HepG2 (cell line): ENCODE data around the gene RAMP3. TPM values are rescaled to one million over a fixed set of nuclear protein-coding genes. Genes with fewer than 3 reads are reported as not detected.

Source experiments
- ATAC-seq: fragments of 200-7000 bp; cut with Tn5 transposase; 3 replicates; pipeline ENCODE4 v1.9.1; 2020; ENCODE audit warnings: mild to moderate bottlenecking, moderate library complexity
- BruUV-seq: library from RNA; stranded (reverse); fragments of 400-500 nt; replicated peaks from 2 replicates; lab custom pipeline; 2021; lab: Mats Ljungman, UMichigan
- CTCF ChIA-PET: fragments of 300-600 bp; formaldehyde crosslinking; extraction: SDS; loops from one replicate; lab custom pipeline; 2021; ENCODE audit warnings: low total read pairs, inconsistent platforms, low intra/inter-chr PET ratio; lab: Yijun Ruan, JAX
- POLR2A ChIA-PET: fragments of 350-600 bp; sonication (Branson Sonifier 250); formaldehyde crosslinking; loops from one replicate; lab custom pipeline; 2020; ENCODE audit warnings: antibody characterized with exemption, inconsistent platforms; lab: Yijun Ruan, JAX
- DNase-seq: peaks from one replicate; pipeline ENCODE4 v3.0.0-alpha.2; 2015; ENCODE audit warnings: low spot score
- FAIRE-seq: peaks from 3 replicates; lab custom pipeline; 2011; peaks lifted over from hg19 to GRCh38; lab: Jason Lieb, UNC
- H2AFZ ChIP-seq: one replicate; pipeline ENCODE4 v1.6.1; 2011; ENCODE audit warnings: low read length, inconsistent platforms
- H3K27ac ChIP-seq: fragments of 300-600 bp; 3 replicates; pipeline ENCODE4 v1.8.0; 2011; ENCODE audit warnings: mixed run types, mild to moderate bottlenecking, mixed read lengths, low read length, inconsistent platforms; ENCODE audit not compliant: insufficient read depth; ENCODE audit errors: extremely low read length
- H3K27me3 ChIP-seq, 2 experiments: fragments of 200-600 bp in 1 of 2; 2 replicates in 1 of 2; 3 replicates in 1 of 2; pipeline versions ENCODE4 v1.6.0 to v1.8.0; 2011; ENCODE audit warnings: low read length in 2 of 2, mild to moderate bottlenecking in 2 of 2, moderate library complexity in 2 of 2, inconsistent platforms in 1 of 2; ENCODE audit not compliant: insufficient read depth in 2 of 2, control insufficient read depth in 1 of 2
- H3K36me3 ChIP-seq, 2 experiments: fragments of 200-600 bp in 1 of 2; replicated peaks in 1 of 2; 2 replicates in 1 of 2; 3 replicates in 1 of 2; pipeline versions ENCODE4 v1.5.1 to v1.8.0; 2011; ENCODE audit warnings: low read length in 2 of 2, inconsistent platforms in 1 of 2; ENCODE audit not compliant: insufficient read depth in 2 of 2, control insufficient read depth in 1 of 2
- H3K4me1 ChIP-seq: 2 replicates; pipeline ENCODE4 v1.5.1; 2012; ENCODE audit warnings: low read length, inconsistent platforms; ENCODE audit not compliant: insufficient read depth
- H3K4me2 ChIP-seq: 2 replicates; pipeline ENCODE4 v1.6.0; 2011; ENCODE audit warnings: low read depth, low read length, inconsistent platforms
- H3K4me3 ChIP-seq, 3 experiments: fragments of 200-600 bp in 1 of 3; sonication (generic), shearing (Covaris generic) in 1 of 3; replicated peaks in 1 of 3; 2 replicates each; pipeline ENCODE4 v1.5.1; 2011 to 2016; ENCODE audit warnings: low read length in 3 of 3, inconsistent platforms in 2 of 3, low read depth in 2 of 3, mild to moderate bottlenecking in 2 of 3, control low read depth in 1 of 3, mixed read lengths in 1 of 3; ENCODE audit not compliant: insufficient read depth in 1 of 3
- H3K79me2 ChIP-seq: one replicate; pipeline ENCODE4 v1.6.1; 2011; ENCODE audit warnings: low read length, inconsistent platforms; ENCODE audit not compliant: insufficient read depth
- H3K9ac ChIP-seq: 2 replicates; pipeline ENCODE4 v1.6.0; 2011; ENCODE audit warnings: mild to moderate bottlenecking, low read depth, low read length, inconsistent platforms; ENCODE audit not compliant: insufficient read depth
- H3K9me3 ChIP-seq: 2 replicates; pipeline ENCODE4 v1.5.1; 2012; ENCODE audit warnings: mild to moderate bottlenecking, low read length
- H4K20me1 ChIP-seq: 2 replicates; pipeline ENCODE4 v1.6.0; 2011; ENCODE audit warnings: inconsistent platforms, mild to moderate bottlenecking, low read length, moderate library complexity; ENCODE audit not compliant: insufficient read depth
- ARNTL ChIP-seq: sonication (generic); formaldehyde crosslinking; IDR thresholded peaks from 2 replicates; pipeline ENCODE4 v1.4.0; 2020; ENCODE audit warnings: mild to moderate bottlenecking, missing genetic modification reagents
- CENPBD1 ChIP-seq: sonication (generic); formaldehyde crosslinking; IDR thresholded peaks from 2 replicates; pipeline ENCODE4 v1.8.0; 2022; ENCODE audit warnings: missing genetic modification reagents, low read depth, mild to moderate bottlenecking, borderline replicate concordance
- HOXA9 ChIP-seq: sonication (generic); formaldehyde crosslinking; IDR thresholded peaks from 2 replicates; pipeline ENCODE4 v1.8.1; 2022; ENCODE audit warnings: missing genetic modification reagents, mild to moderate bottlenecking, moderate library complexity, borderline replicate concordance
- NFIC ChIP-seq: IDR thresholded peaks from 2 replicates; pipeline ENCODE4 v1.6.1; 2012; ENCODE audit warnings: mild to moderate bottlenecking, low read length, inconsistent platforms
- SRF ChIP-seq: IDR thresholded peaks from 2 replicates; pipeline ENCODE4 v1.6.1; 2011; ENCODE audit warnings: mild to moderate bottlenecking, low read depth, low read length, moderate library complexity
- U2AF1 ChIP-seq: fragments of 200-400 bp; formaldehyde crosslinking; optimal IDR thresholded peaks from 2 replicates; pipeline ENCODE3; 2017; ENCODE audit warnings: mild to moderate bottlenecking, low read depth, low read length
- ZBTB7B ChIP-seq: sonication (generic); formaldehyde crosslinking; IDR thresholded peaks from 2 replicates; pipeline ENCODE4 v1.4.0; 2020; ENCODE audit warnings: missing genetic modification reagents
- ZNF124 ChIP-seq: sonication (generic); formaldehyde crosslinking; IDR thresholded peaks from 2 replicates; pipeline ENCODE4 v1.4.0; 2020; ENCODE audit warnings: missing genetic modification reagents
- ZNF24 ChIP-seq: fragments of 450-650 bp; IDR thresholded peaks from 2 replicates; pipeline ENCODE4 v1.6.1; 2017; ENCODE audit warnings: antibody characterized with exemption, mild to moderate bottlenecking
- ZNF549 ChIP-seq: sonication (generic); formaldehyde crosslinking; IDR thresholded peaks from 2 replicates; pipeline ENCODE4 v1.5.0; 2020; ENCODE audit warnings: missing genetic modification reagents
- ZNF563 ChIP-seq: sonication (generic); formaldehyde crosslinking; IDR thresholded peaks from 2 replicates; pipeline ENCODE4 v1.8.0; 2022; ENCODE audit warnings: mild to moderate bottlenecking, moderate library complexity, missing genetic modification reagents
- ZNF891 ChIP-seq: sonication (generic); formaldehyde crosslinking; IDR thresholded peaks from 2 replicates; pipeline ENCODE4 v1.5.0; 2020; ENCODE audit warnings: mild to moderate bottlenecking, missing genetic modification reagents
- WGBS: methylation state at CpG from one replicate; pipeline ENCODE4 v1.1.6; 2017; ENCODE audit warnings: low lambda C conversion rate; 5-methylcytosine and 5-hydroxymethylcytosine counted together
- in situ Hi-C: cut with HindIII; loops from 2 replicates; pipeline ENCODE4 v1.10.0; 2017; ENCODE audit warnings: low pct_unique_long_range_greater_than_20kb; ENCODE audit not compliant: extremely low pct_ligation_motif_present
- intact Hi-C: fragments of 100-400 bp; cut with micrococcal nuclease; formaldehyde crosslinking; loops from one replicate; pipeline ENCODE4 v1.10.0; 2022; ENCODE audit not compliant: unreplicated experiment
- polyA plus RNA-seq, 8 experiments: library from polyadenylated mRNA; depleted of rRNA in 3 of 8; stranded (reverse) in 7 of 8; unstranded in 1 of 8; fragments of >200 nt; fragmentation: Illumina TruSeq in 4 of 8; extraction: Trizol in 4 of 8; gene quantifications; 2 replicates each; pipeline versions ENCODE4 v1.2.1 to v1.2.3, GENCODE V29; 2011 to 2016; ENCODE audit warnings: low read depth in 4 of 8, missing spikeins in 1 of 8, mixed read lengths in 1 of 8; ENCODE audit not compliant: insufficient read depth in 1 of 8
- total RNA-seq, 5 experiments: library from RNA; depleted of rRNA; stranded (reverse); fragments of >200 nt; fragmentation: Illumina TruSeq; extraction: Trizol; gene quantifications; 2 replicates each; pipeline ENCODE4 v1.2.3, GENCODE V29; 2016; ENCODE audit warnings: low read depth in 1 of 5
- TF ChIP-seq, protein P1 (sequence below): sonication (generic); formaldehyde crosslinking; IDR thresholded peaks from 2 replicates; pipeline ENCODE4 v1.4.0; 2020; ENCODE audit warnings: missing genetic modification reagents, borderline replicate concordance

RAMP3 gene
- total and polyA plus RNA-seq, 2 of the 13 experiments (the other 11 are each of a cell fraction or from before 2014, with no cell fraction given) = not detected

- POLR2A ChIA-PET = no interaction called here
- Histone ChIP-seq H3K36me3 (no peaks in the 10 kb centered on the region), H3K27ac (no peak overlapping the region), H3K4me1 (no peaks in the 10 kb centered on the region), H4K20me1 (no peaks in the 10 kb centered on the region), H3K4me2 (no peak overlapping the region), H3K79me2 (no peaks in the 10 kb centered on the region), H3K4me3 (no peak overlapping the region), H2AFZ (no peak overlapping the region), H3K9ac (no peak overlapping the region), H3K9me3 (no peaks in the 10 kb centered on the region), H3K27me3 (peaks cover 2 to 42% of the 10 kb centered on the region in 2 experiments; a peak in 3 of 5 replicates)
- DNase-seq (no peak), FAIRE-seq (no peak), ATAC-seq (no peak)
- CTCF ChIA-PET = no interaction called here
- intact Hi-C loops = no loop called here
- WGBS = 6% methylated on average over 8 of the region's 8 CpGs
- in situ Hi-C loops = no loop called here
- BruUV-seq = no TSS peak
- TF ChIP-seq SRF (no peak), ARNTL (CRISPR knock-in tag) (no peak), NFIC (no peak), HOXA9 (CRISPR knock-in tag) (no peak), ZNF549 (CRISPR knock-in tag) (no peak), CENPBD1 (no peak), ZBTB7B (CRISPR knock-in tag) (no peak), U2AF1 (no peak), ZNF124 (CRISPR knock-in tag) (no peak), ZNF24 (no peak), ZNF563 (CRISPR knock-in tag) (no peak), ZNF891 (no peak)
- TF ChIP-seq, protein P1, sequence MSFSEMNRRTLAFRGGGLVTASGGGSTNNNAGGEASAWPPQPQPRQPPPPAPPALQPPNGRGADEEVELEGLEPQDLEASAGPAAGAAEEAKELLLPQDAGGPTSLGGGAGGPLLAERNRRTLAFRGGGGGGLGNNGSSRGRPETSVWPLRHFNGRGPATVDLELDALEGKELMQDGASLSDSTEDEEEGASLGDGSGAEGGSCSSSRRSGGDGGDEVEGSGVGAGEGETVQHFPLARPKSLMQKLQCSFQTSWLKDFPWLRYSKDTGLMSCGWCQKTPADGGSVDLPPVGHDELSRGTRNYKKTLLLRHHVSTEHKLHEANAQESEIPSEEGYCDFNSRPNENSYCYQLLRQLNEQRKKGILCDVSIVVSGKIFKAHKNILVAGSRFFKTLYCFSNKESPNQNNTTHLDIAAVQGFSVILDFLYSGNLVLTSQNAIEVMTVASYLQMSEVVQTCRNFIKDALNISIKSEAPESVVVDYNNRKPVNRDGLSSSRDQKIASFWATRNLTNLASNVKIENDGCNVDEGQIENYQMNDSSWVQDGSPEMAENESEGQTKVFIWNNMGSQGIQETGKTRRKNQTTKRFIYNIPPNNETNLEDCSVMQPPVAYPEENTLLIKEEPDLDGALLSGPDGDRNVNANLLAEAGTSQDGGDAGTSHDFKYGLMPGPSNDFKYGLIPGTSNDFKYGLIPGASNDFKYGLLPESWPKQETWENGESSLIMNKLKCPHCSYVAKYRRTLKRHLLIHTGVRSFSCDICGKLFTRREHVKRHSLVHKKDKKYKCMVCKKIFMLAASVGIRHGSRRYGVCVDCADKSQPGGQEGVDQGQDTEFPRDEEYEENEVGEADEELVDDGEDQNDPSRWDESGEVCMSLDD (CRISPR knock-in tag) = no peak
These were observed 71.7 kb downstream of the RAMP3 start for GRCh38 chr7:45229156-45229920.
